K562 (cell line): Measurements from ENCODE around the gene CCDC28A. TPM values are rescaled to one million over a fixed set of nuclear protein-coding genes. Genes with fewer than 3 reads are reported as not detected.

Source experiments
- ATAC-seq: fragments of 200-7000 bp; cut with Tn5 transposase; 3 replicates; pipeline ENCODE4 v1.9.1; 2020; ENCODE audit warnings: moderate library complexity
- BruUV-seq: library from RNA; stranded (reverse); fragments of 400-500 nt; replicated peaks from 2 replicates; lab custom pipeline; 2021; lab: Mats Ljungman, UMichigan
- CTCF ChIA-PET: fragments of 300-600 bp; formaldehyde crosslinking; extraction: SDS; loops from one replicate; lab custom pipeline; 2021; ENCODE audit warnings: low intra/inter-chr PET ratio; lab: Yijun Ruan, JAX
- POLR2A ChIA-PET: fragments of 300-600, 350-650 bp; sonication (Branson Sonifier 250); formaldehyde crosslinking; extraction: SDS; loops from one replicate; lab custom pipeline; 2021; ENCODE audit warnings: antibody characterized with exemption, inconsistent platforms; lab: Yijun Ruan, JAX
- DNase-seq, 4 experiments: peaks; one replicate each; pipeline versions ENCODE4 v3.0.0 to v3.0.0-alpha.2; 2011 to 2018; ENCODE audit warnings: low spot score in 3 of 4, mixed read lengths in 3 of 4; ENCODE audit errors: extremely low read depth in 1 of 4
- FAIRE-seq: peaks from 2 replicates; lab custom pipeline; 2011; peaks lifted over from hg19 to GRCh38; lab: Jason Lieb, UNC
- H2AFZ ChIP-seq: 2 replicates; pipeline ENCODE4 v1.6.0; 2011; ENCODE audit warnings: low read depth, low read length, control low read depth, inconsistent platforms
- H3K27ac ChIP-seq: fragments of 200-600 bp; 3 replicates; pipeline ENCODE4 v1.8.0; 2011; ENCODE audit warnings: low read depth, mild to moderate bottlenecking, control low read depth, inconsistent platforms, low read length, moderate library complexity, mixed read lengths; ENCODE audit errors: extremely low read depth
- H3K27me3 ChIP-seq, 2 experiments: fragments of 300-600 bp in 1 of 2; 2 replicates in 1 of 2; 3 replicates in 1 of 2; pipeline versions ENCODE4 v1.6.0 to v1.8.0; 2011; ENCODE audit warnings: inconsistent platforms in 2 of 2, low read length in 2 of 2, mild to moderate bottlenecking in 1 of 2, mixed read lengths in 1 of 2, moderate library complexity in 1 of 2; ENCODE audit not compliant: control insufficient read depth in 2 of 2, insufficient read depth in 2 of 2
- H3K36me3 ChIP-seq: fragments of 300-600 bp; 3 replicates; pipeline ENCODE4 v1.8.0; 2011; ENCODE audit warnings: mild to moderate bottlenecking, low read length, inconsistent platforms; ENCODE audit not compliant: control insufficient read depth, insufficient read depth
- H3K4me1 ChIP-seq, 2 experiments: fragments of 200-600 bp in 1 of 2; replicated peaks in 1 of 2; 2 replicates in 1 of 2; 3 replicates in 1 of 2; pipeline versions ENCODE4 v1.5.1 to v1.8.0; 2011; ENCODE audit warnings: inconsistent platforms in 2 of 2, low read length in 2 of 2, mild to moderate bottlenecking in 1 of 2, mixed read lengths in 1 of 2, moderate library complexity in 1 of 2; ENCODE audit not compliant: control insufficient read depth in 2 of 2, insufficient read depth in 2 of 2
- H3K4me2 ChIP-seq: 2 replicates; pipeline ENCODE4 v1.6.1; 2011; ENCODE audit warnings: low read length, control low read depth, inconsistent platforms, mixed read lengths; ENCODE audit not compliant: insufficient read depth
- H3K4me3 ChIP-seq: fragments of 200-600 bp; sonication (generic), shearing (Covaris generic); 2 replicates; pipeline ENCODE4 v1.5.1; 2016; ENCODE audit warnings: control low read depth, inconsistent platforms
- H3K79me2 ChIP-seq: fragments of 200-600 bp; 3 replicates; pipeline ENCODE4 v1.8.0; 2011; ENCODE audit warnings: low read length, inconsistent platforms; ENCODE audit not compliant: control insufficient read depth, insufficient read depth
- H3K9ac ChIP-seq, 2 experiments: 2 replicates each; pipeline versions ENCODE4 v1.6.0 to v1.6.1; 2011; ENCODE audit warnings: low read depth in 2 of 2, low read length in 2 of 2, control low read depth in 1 of 2, inconsistent platforms in 1 of 2, mild to moderate bottlenecking in 1 of 2, mixed read lengths in 1 of 2; ENCODE audit not compliant: insufficient read depth in 1 of 2
- H3K9me1 ChIP-seq: one replicate; pipeline ENCODE4 v1.6.0; 2011; ENCODE audit warnings: inconsistent platforms, mild to moderate bottlenecking, low read length, moderate library complexity; ENCODE audit not compliant: control insufficient read depth, insufficient read depth
- H3K9me3 ChIP-seq: replicated peaks from 2 replicates; pipeline ENCODE4 v1.5.1; 2011; ENCODE audit warnings: low read depth, low read length, inconsistent platforms; ENCODE audit not compliant: control insufficient read depth, insufficient read depth
- H4K20me1 ChIP-seq: replicated peaks from 2 replicates; pipeline ENCODE4 v1.6.1; 2011; ENCODE audit warnings: low read length, inconsistent platforms, mixed read lengths; ENCODE audit not compliant: control insufficient read depth, insufficient read depth
- CEBPB ChIP-seq: fragments of 450-650 bp; IDR thresholded peaks from 2 replicates; pipeline ENCODE4 v1.6.1; 2016; ENCODE audit warnings: missing genetic modification characterization, missing compliant biosample characterization
- CTCF ChIP-seq, 3 experiments: IDR thresholded peaks in 2 of 3; conservative IDR thresholded peaks in 1 of 3; 2 replicates each; pipeline ENCODE4 v1.5.1; 2011 to 2012; ENCODE audit warnings: low read length in 3 of 3, mild to moderate bottlenecking in 3 of 3, control low read depth in 2 of 3, improper control_type of control experiment in 1 of 3, inconsistent platforms in 1 of 3, low read depth in 1 of 3, mixed read lengths in 1 of 3, moderate library complexity in 1 of 3; ENCODE audit not compliant: insufficient read depth in 2 of 3
- ESRRB ChIP-seq: fragments of 250-450 bp; sonication (Bioruptor Pico); IDR thresholded peaks from 2 replicates; pipeline ENCODE4 v1.5.0; 2020; ENCODE audit warnings: mild to moderate bottlenecking, moderate library complexity, borderline replicate concordance
- HNRNPLL ChIP-seq: fragments of 200-400 bp; formaldehyde crosslinking; IDR thresholded peaks from 2 replicates; pipeline ENCODE4 v1.6.1; 2017; ENCODE audit warnings: low read length, low read depth, mild to moderate bottlenecking; ENCODE audit not compliant: poor library complexity, severe bottlenecking
- HOXB6 ChIP-seq: fragments of 250-450 bp; sonication (Bioruptor Pico); IDR thresholded peaks from 2 replicates; pipeline ENCODE4 v1.5.1; 2022; ENCODE audit warnings: mild to moderate bottlenecking, borderline replicate concordance
- ILF3 ChIP-seq: fragments of 450-650 bp; IDR thresholded peaks from 2 replicates; pipeline ENCODE4 v1.6.1; 2018; ENCODE audit warnings: antibody characterized with exemption, mild to moderate bottlenecking, moderate library complexity, borderline replicate concordance
- LARP7 ChIP-seq: fragments of 450-650 bp; IDR thresholded peaks from 2 replicates; pipeline ENCODE4 v1.6.1; 2016
- STAT5A ChIP-seq: IDR thresholded peaks from 2 replicates; pipeline ENCODE4 v1.6.1; 2012; ENCODE audit warnings: low read length, inconsistent platforms, borderline replicate concordance
- YBX1 ChIP-seq: fragments of 450-650 bp; IDR thresholded peaks from 2 replicates; pipeline ENCODE4 v1.7.1; 2016; ENCODE audit warnings: mild to moderate bottlenecking
- ZBTB8A ChIP-seq: fragments of 450-650 bp; IDR thresholded peaks from 2 replicates; pipeline ENCODE4 v1.6.1; 2018; ENCODE audit warnings: mild to moderate bottlenecking, moderate library complexity; ENCODE audit not compliant: partially characterized antibody
- ZNF197 ChIP-seq: fragments of 200-800 bp; sonication (Bioruptor generic); IDR thresholded peaks from 2 replicates; pipeline ENCODE4 v1.6.1; 2016; ENCODE audit warnings: low read depth, missing genetic modification characterization, missing compliant biosample characterization
- ZNF398 ChIP-seq: fragments of 250-450 bp; sonication (Bioruptor Pico); IDR thresholded peaks from 2 replicates; pipeline ENCODE4 v1.8.0; 2021; ENCODE audit warnings: moderate library complexity, mild to moderate bottlenecking, inconsistent platforms
- ZNF696 ChIP-seq: fragments of 250-450 bp; sonication (Bioruptor Pico); conservative IDR thresholded peaks from 2 replicates; pipeline ENCODE4 v1.4.0; 2020; ENCODE audit warnings: mild to moderate bottlenecking, moderate library complexity
- WGBS: fragments of 100-300 bp; shearing (Covaris generic); methylation state at CpG from one replicate; pipeline ENCODE4 v1.1.6; 2016; ENCODE audit warnings: low coverage, mixed read lengths; ENCODE audit not compliant: insufficient coverage; ENCODE audit errors: missing lambda C conversion rate; 5-methylcytosine and 5-hydroxymethylcytosine counted together
- in situ Hi-C: fragments of 300-500 bp; cut with MboI; formaldehyde crosslinking; loops from 4 replicates; pipeline ENCODE4 v1.15.0; 2018; ENCODE audit warnings: inconsistent platforms, mixed read lengths
- intact Hi-C: fragments of 100-400 bp; cut with micrococcal nuclease; formaldehyde crosslinking; loops from 2 replicates; pipeline ENCODE4 v1.14.2; 2022
- polyA plus RNA-seq, 8 experiments: library from polyadenylated mRNA; depleted of rRNA in 4 of 8; stranded (reverse) in 5 of 8; unstranded in 3 of 8; fragments of >200 nt; fragmentation: Nextera tagmentation in 2 of 8; fragmentation: Illumina TruSeq in 1 of 8; extraction: Ambion mirVana in 2 of 8; extraction: Trizol in 1 of 8; gene quantifications; 2 replicates each; pipeline versions ENCODE4 v1.2.1 to v1.2.3, GENCODE V29; 2011 to 2014; ENCODE audit warnings: inconsistent platforms in 1 of 8, missing spikeins in 1 of 8
- total RNA-seq, 7 experiments: library from RNA; depleted of rRNA in 6 of 7; stranded (reverse); fragments of >200 nt in 6 of 7; fragmentation: Illumina TruSeq in 2 of 7; extraction: Trizol in 2 of 7; gene quantifications; 2 replicates each; pipeline versions ENCODE4 v1.2.1 to v1.2.3, GENCODE V29; 2011 to 2021; ENCODE audit warnings: low replicate concordance in 1 of 7

Gene CCDC28A
- total and polyA plus RNA-seq, 9 of the 15 experiments (the other 6 are each of a cell fraction or from before 2014, with no cell fraction given), result 12.6 to 35.5 (median 19.1) TPM

- intact Hi-C loops (no loop called here), in situ Hi-C loops (no loop called here)
- H3K27me3 ChIP-seq, result peaks cover 0 to 5% of the 10 kb centered on the region in 2 experiments; a peak in 2 of 5 replicates
- ATAC-seq (no peak), DNase-seq (no peak), FAIRE-seq (peak; percentile 48)
- CTCF ChIA-PET, result no interaction called here
- TF ChIP-seq CEBPB (0 out of 2 replicates have a peak, but pooled peaks have one; percentile 8), LARP7 (no peak)
- WGBS, result 2% methylated on average over 7 of the region's 7 CpGs
- H2AFZ ChIP-seq, result no peak overlapping the region
- H3K27ac ChIP-seq, result no peak overlapping the region
- no peaks in the 10 kb centered on the region for H3K4me1 ChIP-seq
- H3K79me2 ChIP-seq, result no peaks in the 10 kb centered on the region
- H4K20me1 ChIP-seq, result no peaks in the 10 kb centered on the region
- no peaks in the 10 kb centered on the region for H3K36me3 ChIP-seq
- BruUV-seq, result no TSS peak
- no peak overlapping the region for H3K4me3 ChIP-seq
- H3K4me2 ChIP-seq, result no peak overlapping the region
- POLR2A ChIA-PET, result no interaction called here
- no peak overlapping the region for H3K9ac ChIP-seq
- no peaks in the 10 kb centered on the region for H3K9me1 ChIP-seq
- no peaks in the 10 kb centered on the region for H3K9me3 ChIP-seq
Measured at GRCh38 chr6:138726066-138726756, 47.4 kb upstream of the CCDC28A start.

DNA sequence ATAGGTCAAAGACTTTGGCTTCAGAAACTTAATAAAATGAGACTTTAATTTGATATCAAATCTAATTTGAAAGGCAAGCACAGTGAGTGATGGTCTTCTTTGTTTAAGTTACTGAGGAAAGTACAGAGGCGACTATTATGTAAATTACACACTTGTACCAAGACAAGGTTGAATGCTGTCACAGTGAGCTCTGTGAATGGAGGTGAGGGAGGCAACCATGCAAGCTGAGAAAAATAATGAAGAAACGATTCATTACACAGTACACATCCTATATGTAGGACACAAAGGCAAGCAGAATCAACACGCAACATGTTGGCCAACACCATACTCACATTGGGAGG lies 46.8 kb upstream of the CCDC28A start:
- no peak overlapping the region for H2AFZ ChIP-seq
- H3K27ac ChIP-seq, result no peak overlapping the region
- H3K79me2 ChIP-seq, result no peaks in the 10 kb centered on the region
- no peak overlapping the region for H3K4me2 ChIP-seq
- peaks cover 0 to 5% of the 10 kb centered on the region in 2 experiments; a peak in 2 of 5 replicates for H3K27me3 ChIP-seq
- ATAC-seq (no peak), FAIRE-seq (no peak), DNase-seq (no peak)
- H3K4me3 ChIP-seq, result no peak overlapping the region
- 2% methylated on average over 3 of the region's 3 CpGs for WGBS
- H3K36me3 ChIP-seq, result no peaks in the 10 kb centered on the region
- no peaks in the 10 kb centered on the region for H3K4me1 ChIP-seq
- H3K9me3 ChIP-seq, result no peaks in the 10 kb centered on the region
- no peak overlapping the region for H3K9ac ChIP-seq
- ChIA-PET CTCF (no interaction called here), POLR2A (no interaction called here)
- TF ChIP-seq ZNF398, result no peak
- no peak for TF ChIP-seq HNRNPLL
- no peak for TF ChIP-seq HOXB6 (CRISPR knock-in tag)
- TF ChIP-seq ESRRB (CRISPR knock-in tag), result no peak
- TF ChIP-seq YBX1, result no peak
- no peak for TF ChIP-seq CTCF (IDR thresholded peaks at IDR 0.05 in 2 of 3, conservative IDR thresholded peaks at IDR 0.05 in 1 of 3; ENCODE audit: insufficient read depth in 2 of 3, low read depth in 1 of 3, low read length in 3 of 3)
- TF ChIP-seq ILF3, result no peak
- TF ChIP-seq ZNF696, result no peak
- TF ChIP-seq ZNF197 (CRISPR knock-in tag), result no peak
- TF ChIP-seq STAT5A, result no peak
- no peak for TF ChIP-seq ZBTB8A
- no TSS peak for BruUV-seq
- intact Hi-C loops (no loop called here), in situ Hi-C loops (no loop called here)
- no peaks in the 10 kb centered on the region for H4K20me1 ChIP-seq
- no peaks in the 10 kb centered on the region for H3K9me1 ChIP-seq
